GM19043 (cell line): ENCODE results near the gene SLC27A2.
"Not testable (repeated sequence)": the region's sequence is repeated elsewhere in the genome, so short reads cannot be mapped to it uniquely, and the experiment has no call there.

Experiments used
- ATAC-seq: cut with Tn5 transposase; IDR thresholded peaks from one replicate; pipeline ENCODE4 v1.9.1; 2021; ENCODE audit warnings: low read depth; ENCODE audit not compliant: unreplicated experiment

SLC27A2 gene

GRCh38 chr15:50188793-50189192 is 6.8 kb downstream of the SLC27A2 start:
- not testable (repeated sequence) for ATAC-seq

DNA sequence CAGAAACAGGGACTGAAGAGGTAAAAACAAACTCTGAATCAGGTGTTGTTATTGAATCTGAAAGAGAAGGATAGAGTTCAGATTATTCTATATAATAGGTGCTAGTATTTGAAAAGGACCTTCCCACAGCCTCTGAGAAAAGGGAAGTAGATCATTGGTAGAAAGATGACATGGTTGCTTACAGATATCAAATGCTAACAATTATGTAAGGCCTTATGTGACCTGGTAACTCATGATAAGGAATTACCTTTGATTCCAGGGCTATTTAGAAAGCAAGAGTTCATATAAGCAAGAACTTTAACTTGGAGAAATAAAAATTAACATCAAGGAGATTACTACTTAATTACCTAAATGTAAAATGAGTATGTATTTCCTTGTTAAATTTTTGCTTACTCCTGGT is 7.6 kb downstream of the SLC27A2 start:
- no peak for ATAC-seq

GRCh38 chr15:50190166-50190570 is 8.2 kb downstream of the SLC27A2 start:
- ATAC-seq: peak; percentile 51

DNA sequence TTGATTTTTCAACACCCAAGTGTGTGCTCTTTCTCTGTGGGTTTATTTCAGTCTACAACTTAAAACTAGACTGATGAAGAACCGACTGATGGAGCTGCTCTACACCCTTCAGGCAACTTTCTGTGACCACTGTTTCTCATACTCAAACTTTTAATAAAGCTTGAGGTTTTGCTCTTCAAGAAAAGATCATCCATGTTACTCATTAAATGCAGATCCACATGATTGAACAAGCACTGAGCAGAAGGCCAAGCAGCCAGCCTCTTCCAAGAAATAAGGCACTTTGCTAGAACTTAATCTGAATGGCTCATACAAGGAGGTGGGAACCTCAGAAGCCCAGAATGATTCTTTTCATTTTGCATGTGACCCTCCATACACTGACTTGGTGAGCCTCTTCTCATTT is 8.7 kb downstream of the SLC27A2 start:
- ATAC-seq: peak; percentile 69

DNA sequence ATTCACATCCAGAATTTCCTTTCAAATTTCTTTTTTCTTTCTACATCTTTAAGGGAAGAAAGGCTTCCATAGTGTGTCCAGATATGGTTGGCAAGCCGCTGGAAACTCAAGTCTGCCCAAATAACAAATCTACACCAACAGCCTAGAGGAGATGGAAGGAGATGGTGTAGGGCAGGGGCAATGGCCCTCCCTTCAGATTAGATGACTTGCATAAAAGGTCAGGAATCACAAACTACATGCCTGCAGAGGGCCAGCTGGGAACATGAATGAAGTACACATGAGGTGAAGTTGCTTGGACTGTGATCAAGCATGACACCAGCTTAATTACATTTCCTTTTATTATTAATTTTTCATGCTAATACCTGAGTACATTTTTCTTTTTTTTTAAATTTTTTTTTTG is 10.2 kb downstream of the SLC27A2 start:
- no peak for ATAC-seq

- ATAC-seq: no peak
Measured at GRCh38 chr15:50192926-50193620, 11.1 kb downstream of the SLC27A2 start.

DNA sequence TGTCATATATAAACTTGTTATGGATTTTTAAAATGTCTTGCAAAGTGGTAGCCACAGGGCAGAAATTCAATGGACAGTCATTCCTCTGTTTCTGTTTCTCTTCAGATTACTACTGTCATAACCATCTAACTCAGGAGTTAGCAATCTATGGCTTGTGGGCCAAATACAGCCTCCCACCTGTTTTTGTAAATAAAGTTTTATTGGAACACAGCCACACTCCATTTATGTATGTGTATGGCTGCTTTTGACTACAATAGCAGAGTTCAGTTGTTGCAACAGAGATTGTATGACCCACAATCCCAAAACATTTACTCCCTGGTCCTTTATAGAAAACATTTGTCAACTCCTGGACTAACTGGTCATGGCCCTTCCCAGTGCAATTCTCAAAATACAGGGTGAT is 20.0 kb downstream of the SLC27A2 start:
- no peak for ATAC-seq

DNA sequence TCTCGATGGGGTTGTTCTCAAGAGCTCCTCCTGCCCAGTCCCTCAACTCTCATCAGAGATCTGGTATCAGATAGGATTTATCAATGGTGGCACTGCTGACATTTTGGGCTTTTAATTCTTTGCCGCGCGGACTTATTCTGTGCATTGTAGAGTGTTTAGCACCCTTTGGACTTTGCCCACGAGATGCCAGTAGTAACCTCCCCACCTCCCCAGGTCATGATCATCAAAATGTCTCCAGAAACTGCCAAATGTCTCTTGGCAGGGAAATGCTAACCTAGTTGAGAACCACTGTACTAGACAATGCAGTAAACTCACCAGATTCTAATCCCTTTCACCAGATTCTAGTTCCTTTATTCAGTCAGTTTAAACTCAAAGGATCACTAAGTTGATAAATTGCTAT is 24.0 kb downstream of the SLC27A2 start:
- ATAC-seq: no peak

GRCh38 chr15:50209809-50210208 is 27.8 kb downstream of the SLC27A2 start:
- no peak for ATAC-seq

DNA sequence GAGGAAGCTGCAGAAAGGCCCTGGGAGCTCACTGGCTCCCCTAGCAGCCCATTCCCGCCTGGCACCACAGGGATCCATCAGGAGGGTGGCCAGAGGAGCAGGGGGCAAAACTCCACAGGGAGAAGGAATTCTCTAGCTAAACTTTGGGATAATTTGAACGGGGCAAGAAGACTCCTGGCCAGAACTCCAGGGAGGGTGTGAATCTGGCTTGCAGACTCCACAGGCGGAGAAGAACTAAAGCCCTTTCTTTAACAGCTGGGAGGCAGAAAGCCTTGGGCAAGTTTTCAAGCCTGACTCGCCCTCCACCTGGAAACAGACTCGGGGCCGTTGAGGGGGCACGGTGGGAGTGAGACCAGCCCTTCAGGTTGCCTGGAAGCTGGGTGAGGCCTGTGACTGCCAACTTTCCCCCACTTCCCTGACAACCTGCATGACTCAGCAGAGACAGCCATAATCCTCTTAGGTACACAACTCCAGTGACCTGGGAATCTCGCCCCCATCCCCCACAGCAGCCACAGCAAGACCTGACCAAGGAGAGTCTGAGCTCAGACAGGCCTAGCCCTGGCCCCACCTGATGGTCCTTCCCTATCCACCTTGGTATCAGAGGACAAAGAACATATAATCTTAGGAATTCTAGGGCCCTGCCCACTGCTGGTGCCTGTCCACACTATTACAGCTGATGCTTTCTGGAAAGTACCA is 28.6 kb downstream of the SLC27A2 start:
- no peak for ATAC-seq

DNA sequence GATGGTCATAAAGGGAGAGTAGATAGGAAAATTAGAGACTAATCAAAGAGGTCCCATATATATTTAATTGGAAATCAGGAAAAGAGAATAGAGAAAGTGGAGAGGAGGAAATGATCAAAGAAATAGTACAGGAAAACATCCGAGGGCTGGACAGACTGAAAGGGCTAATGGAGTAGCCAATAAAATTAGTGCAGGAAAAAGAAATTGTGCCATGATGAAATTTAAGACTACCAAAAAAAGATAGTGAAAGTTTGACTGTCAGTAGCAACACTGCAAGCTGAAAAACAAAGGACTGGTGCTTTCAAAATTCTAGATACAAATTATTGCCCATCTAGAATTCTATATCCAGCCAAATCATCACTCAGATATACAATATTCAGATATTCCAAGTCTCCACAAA is 36.3 kb downstream of the SLC27A2 start:
- ATAC-seq: no peak

DNA sequence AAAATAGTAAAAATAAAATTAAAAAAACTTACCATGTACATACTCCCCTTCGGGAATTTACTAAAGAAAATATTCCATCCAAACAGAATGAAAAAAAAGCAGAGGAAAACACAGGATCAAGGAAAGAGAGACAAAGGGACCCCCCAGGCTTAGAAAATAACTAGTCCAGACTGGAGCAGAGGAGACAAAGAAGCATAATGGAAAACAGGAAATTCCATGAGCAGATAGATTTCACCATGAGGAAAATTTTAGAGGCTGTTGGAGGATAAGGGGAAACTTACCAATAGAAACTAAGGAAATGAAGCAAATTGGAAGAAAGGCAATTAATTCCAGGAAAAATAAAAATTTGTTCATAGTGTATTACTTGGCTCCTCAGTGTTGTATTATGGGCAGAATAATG is 36.7 kb downstream of the SLC27A2 start:
- no peak for ATAC-seq

DNA sequence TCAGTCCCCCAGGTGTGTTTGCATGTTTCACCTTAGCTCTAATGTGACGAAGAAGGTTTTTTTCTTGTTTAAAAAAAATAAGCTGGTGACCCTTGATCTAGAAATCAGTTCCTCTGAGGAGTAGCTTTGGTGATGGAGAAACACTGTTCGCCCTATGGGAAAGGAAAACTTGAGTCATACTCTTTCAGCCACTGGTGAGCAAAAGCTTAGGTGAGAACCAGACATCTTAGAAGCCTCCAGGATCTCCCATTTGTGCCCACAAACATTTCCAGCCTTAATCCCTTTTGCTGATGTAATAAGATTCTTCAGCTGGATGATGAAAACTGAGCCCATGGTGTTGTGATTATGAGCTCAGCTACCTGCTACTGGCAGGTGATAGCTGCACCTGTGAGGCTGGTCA is 37.8 kb downstream of the SLC27A2 start:
- no peak for ATAC-seq

- ATAC-seq: no peak
Measured at GRCh38 chr15:50222181-50222580, 40.2 kb downstream of the SLC27A2 start.

GRCh38 chr15:50224606-50225005 is 42.6 kb downstream of the SLC27A2 start:
- ATAC-seq: no peak

DNA sequence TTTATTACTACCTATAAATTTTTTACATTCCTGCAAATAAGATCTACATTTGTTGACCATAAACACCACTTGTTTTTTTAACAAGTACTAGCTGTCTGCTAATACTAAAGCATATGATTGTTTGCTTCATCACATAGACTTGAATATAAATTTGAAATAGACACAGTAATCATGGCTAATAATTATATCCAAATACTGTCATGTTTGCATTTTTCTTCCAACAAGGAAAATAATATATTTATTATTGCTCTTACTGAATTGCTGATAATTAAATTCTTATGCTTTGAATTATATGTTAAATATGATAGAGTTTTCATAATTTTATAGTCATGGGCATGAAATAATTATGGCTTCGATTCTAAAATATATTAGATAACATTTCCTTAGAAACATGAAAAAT is 43.1 kb downstream of the SLC27A2 start:
- ATAC-seq: no peak

DNA sequence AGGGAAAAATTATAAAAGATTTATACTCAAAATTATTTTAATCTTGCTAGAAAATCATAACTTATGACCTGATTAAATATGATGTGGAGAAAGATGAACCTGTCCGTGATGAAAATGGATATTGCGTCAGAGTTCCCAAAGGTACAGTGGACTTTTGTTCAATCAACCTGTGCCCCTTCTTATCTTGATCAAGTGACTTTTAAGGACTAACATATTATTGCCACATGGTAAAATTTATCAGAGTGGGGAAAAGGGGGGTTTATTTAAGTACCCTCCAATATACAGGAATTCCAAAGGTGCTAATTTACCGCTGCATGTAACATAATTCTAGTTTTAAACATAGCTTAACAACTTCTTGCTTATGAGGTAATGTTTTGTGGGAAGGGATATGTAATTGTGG is 43.9 kb downstream of the SLC27A2 start:
- ATAC-seq: no peak

GRCh38 chr15:50227076-50227475 is 45.1 kb downstream of the SLC27A2 start:
- ATAC-seq: no peak

DNA sequence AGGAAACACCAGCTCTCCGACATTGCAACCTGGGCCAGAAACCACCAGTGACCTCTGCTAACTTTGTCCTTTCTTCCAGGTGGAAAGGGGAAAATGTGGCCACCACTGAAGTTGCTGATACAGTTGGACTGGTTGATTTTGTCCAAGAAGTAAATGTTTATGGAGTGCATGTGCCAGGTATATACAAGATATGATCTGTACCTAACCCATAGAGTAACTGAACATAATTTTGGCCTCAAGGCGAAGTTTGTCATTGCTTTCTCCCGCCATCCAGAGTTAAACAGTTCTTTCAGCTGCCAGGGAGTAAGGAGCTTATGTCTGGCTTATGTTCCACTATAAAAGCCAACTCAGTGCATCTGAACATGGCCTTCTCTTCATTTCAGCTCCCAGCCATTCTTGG is 46.9 kb downstream of the SLC27A2 start:
- ATAC-seq: no peak

DNA sequence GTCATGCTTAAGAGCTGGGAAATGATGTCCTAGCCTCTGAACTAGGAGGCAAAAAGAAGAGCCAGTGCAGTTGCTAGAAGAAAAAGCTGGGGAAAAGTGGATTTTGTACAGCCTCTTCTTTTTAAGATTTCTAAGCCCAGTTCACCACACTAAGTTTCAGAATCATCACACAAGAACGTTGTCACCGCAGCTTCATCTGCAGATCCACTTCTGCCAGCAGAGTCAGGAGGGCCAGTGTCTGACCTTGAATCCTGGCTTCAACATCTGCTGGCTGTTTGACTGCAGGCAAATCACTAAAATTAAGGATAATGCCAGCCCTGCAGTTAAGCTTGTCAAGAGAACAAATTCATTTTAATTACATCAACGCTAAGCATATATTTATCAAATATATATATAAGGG is 47.3 kb downstream of the SLC27A2 start:
- ATAC-seq: no peak

GRCh38 chr15:50231761-50232160 is 49.8 kb downstream of the SLC27A2 start:
- no peak for ATAC-seq

GRCh38 chr15:50232791-50233190 is 50.8 kb downstream of the SLC27A2 start:
- ATAC-seq: no peak
